Left kidney (tissue), 2 donors: ENCODE results near the gene ATG9B. TPM values are rescaled to one million over a fixed set of nuclear protein-coding genes. Genes with fewer than 3 reads are reported as not detected.

Experiments used
- DNase-seq: peaks from one replicate; pipeline ENCODE4 v3.0.0-alpha.2; 2013
- polyA plus RNA-seq: library from polyadenylated mRNA; unstranded; fragments of 120-200 nt; gene quantifications from one replicate; pipeline ENCODE4 v1.2.1, GENCODE V29; 2013; ENCODE audit not compliant: insufficient read length

ATG9B gene
- polyA plus RNA-seq, 1 donor, result 3.0 TPM

- DNase-seq, result no peak
These were observed 42.6 kb downstream of the ATG9B start for GRCh38 chr7:150981644-150982043.

- no peak for DNase-seq
These were observed 43.6 kb downstream of the ATG9B start for GRCh38 chr7:150980663-150981062.

GRCh38 chr7:150979713-150980390, 44.4 kb downstream of the ATG9B start:
- DNase-seq, result no peak

- DNase-seq, result peak; percentile 69
These were observed 46.0 kb downstream of the ATG9B start, which contains the start of gene KCNH2 for GRCh38 chr7:150978126-150978789. Gene KCNH2 (minus strand): TSS chr7:150978321. CDS start chr7:150977913, 408 bp downstream.

DNA sequence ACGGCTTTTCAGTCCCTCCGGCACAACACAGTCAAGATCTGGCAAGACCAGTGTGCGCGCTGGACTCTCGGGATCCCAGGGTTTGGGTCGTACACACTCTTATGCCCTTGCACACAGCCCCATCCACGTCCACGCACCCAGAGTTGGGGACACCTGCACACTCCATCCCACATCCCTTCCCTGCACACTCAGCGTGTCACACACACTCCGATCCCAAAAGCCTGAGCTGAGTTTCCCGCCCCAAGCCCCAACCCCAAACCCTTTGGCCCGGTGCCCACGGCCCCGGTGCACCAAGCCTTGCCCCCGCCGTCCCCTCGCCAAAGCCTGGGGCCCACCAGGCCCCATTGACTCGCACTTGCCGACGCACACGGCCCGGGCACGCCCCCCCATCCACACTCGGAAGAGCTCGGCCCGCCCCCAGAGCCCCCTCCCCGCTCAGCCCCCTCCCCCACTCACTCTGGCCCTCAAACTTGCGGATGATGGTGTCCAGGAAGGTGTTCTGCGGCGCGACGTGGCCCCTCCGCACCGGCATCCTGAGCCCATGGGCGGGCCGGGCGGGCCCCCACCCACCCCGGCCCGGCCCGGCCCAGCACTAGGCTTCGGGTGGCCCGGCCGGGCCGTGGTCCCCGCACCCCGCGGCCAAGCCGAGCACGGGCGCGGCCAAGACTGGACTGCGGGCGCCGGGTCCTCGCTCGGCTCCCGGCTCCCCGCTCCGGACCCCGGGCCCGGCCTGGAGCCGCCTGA, 46.7 kb downstream of the ATG9B start:
- no peak for DNase-seq

GRCh38 chr7:150976529-150977381, 47.5 kb downstream of the ATG9B start:
- peak; percentile 48 for DNase-seq

DNA sequence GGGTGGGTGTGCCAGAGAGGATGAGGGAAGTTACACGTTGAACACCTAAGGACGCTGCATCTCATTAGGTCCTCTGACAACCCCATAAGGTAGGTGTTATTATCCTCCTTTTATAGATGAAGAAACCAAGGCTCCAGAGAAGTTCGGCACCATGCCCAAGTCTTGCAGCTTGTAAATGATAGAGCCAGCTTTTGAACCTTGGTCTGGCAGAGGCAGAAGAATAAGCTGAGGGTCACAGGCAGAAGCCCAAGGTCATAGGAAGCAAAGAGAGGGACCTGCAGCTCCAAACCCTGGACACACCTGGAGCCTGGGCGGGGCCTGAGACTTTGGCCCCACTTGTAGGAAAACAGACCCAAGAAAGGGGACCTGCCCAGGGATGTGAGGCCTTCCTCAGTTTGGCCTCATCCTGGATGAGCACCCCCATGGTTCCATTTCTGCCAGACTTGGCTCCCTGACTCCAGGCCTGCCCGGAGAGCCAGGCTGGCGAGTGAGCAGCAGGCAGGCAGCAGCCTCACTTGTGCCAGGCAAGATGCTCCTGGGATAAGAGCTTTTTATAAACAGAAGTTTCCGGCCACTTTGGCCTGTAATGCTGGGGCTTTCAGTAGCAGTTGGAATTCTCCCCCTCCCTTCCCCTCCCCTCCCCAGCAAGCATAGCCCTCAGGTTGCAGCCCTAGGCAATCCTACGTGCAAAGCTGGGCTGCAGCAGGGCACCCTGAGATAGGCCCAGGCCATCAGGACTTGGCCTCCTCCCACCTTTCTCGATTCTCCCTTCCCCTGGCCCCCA, 48.6 kb downstream of the ATG9B start:
- no peak for DNase-seq

DNA sequence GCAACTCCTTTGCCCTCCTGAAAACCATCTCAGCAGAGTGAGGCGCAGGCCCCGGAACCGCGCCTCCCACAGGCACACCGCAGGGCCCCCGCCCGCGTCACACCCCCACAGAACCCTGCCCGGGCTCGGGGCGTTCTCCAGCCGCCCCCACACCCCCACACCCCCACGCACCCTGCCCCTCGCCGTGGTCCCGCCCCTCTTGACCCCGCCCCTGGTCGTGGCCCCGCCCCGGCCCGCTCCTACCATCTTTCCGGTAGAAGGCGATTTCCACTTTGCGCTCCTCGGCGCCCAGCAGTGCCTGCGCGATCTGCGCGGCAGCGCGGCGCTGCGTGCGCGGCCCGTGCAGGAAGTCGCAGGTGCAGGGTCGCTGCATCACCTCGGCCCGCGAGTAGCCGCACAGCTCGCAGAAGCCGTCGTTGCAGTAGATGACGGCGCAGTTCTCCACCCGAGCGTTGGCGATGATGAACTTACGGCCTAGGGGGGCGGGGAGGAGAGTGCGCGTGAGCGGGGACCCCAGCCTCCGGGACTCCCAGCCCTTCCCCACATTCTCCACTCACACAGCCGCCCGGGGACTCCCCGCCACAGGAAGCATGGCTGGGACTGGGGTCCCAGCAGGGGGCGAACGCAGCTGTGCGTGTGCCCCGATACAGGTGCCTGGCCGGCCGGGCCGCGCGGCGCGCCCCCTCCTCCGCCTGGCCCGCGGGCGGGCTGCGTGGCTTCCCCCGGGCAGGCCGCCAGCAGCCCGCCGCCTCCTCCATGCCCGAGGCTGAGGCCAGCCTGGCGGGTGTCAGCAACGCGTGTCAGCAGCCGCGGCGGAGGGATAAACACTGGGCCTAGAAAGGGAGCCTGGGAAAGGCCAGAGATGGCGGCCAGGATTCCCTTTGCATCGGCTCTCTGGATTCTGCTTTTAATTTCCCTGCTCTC, 49.6 kb downstream of the ATG9B start:
- no peak for DNase-seq

DNA sequence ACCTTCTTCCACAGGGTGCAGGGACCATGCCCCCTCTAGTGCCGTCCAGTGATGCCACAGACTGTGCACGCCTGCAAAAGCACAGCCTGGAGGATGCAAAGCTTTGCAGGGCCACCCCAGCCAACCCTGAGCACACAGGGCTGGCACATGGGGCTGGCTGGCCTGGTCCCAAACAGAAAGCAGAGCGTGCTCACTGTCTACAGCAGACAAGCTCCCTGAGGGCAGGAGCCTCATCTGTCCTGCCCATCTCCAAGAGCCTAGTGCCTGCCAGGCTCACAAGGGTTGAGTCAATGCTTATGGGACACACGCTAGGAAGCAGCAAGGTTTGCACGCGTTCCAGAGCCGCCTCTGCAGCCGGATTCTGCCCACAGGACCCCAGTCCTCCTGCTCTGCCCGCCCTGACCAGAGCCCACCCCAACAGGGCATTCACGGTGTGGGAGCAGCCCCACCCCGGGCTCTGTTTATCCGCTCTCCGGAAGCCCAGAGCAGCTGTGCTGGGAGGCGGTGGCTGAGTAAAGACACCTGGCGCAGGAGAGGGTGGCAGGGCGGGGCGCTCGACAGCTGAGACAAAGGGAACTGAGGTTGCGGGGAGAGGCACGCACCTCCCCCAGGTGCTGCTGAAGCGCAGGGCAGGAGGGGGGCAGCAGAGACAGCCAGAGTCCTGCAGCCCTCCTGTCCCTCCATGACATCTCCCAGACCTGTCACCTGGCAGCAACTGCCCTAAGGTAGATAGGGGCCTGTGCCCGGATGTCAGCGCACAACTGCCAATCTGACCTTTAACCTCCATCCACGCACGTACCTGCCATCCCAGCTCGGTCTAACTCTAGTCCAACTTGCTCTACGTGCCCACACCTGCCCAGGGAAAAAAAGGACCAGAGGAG, 50.5 kb downstream of the ATG9B start:
- DNase-seq, result no peak

DNA sequence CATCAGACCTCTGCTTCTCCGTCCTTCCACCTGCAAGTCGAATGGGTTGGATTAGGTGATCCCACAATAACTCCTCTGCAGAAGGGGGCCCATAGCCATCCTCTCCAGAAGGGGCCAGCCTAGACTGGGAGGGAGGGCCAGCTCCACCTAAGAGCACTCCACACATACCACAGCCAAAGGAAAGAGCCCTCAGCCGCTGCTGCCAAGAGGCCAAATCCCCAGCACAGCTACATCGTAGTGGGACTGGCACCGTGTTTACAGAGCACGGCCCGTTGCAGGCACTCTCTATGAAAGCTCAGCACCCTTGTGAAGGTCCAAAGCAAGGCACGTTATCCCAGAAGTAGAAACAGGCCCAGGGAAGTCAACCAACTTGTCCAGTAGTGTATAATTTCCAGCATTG, 51.6 kb downstream of the ATG9B start:
- DNase-seq, result no peak

DNA sequence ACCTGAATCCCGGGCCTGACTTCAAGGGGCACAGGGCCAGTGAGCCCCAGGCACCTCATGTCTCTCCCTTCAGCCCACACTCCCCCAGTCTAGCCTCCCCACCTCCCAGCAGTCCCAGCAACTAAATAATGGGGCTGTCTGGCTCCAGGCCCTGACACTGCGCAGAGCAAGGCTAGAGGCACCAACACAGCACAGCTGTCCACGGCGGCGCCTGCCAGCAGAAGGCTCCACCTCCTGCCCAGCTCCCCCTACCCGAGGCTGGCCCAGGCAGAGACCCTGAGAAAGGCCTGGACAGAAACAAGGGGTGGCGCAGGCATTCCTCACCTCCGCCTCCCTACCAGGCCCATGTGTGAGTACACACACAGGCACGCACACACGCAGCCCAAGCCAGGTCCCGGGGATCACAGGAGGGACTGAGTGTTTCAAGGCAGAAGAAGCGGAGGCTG, 52.2 kb downstream of the ATG9B start:
- DNase-seq, result no peak

- DNase-seq, result no peak
These were observed 52.9 kb downstream of the ATG9B start for GRCh38 chr7:150971242-150972022.

GRCh38 chr7:150970424-150970823, 53.9 kb downstream of the ATG9B start:
- DNase-seq, result no peak

DNA sequence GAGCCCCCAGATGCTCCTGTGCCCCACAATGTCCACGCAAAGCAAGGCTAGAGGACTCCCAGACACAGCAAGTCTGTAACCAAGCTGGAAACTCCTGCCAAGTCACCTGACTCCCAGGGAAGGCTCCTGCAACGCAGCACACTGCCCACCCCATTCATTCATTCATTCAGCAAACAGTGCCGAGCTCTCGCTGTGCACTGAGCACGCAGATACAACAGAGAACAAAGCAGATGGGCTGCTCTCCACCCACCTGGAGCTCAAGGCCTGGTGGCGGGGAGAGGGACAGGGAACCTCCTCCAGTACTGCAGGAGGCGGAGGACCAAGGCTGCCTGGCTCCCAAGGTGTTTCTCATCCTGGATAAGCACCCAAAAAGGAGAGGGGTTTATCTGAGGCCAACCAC, 54.8 kb downstream of the ATG9B start:
- no peak for DNase-seq

DNA sequence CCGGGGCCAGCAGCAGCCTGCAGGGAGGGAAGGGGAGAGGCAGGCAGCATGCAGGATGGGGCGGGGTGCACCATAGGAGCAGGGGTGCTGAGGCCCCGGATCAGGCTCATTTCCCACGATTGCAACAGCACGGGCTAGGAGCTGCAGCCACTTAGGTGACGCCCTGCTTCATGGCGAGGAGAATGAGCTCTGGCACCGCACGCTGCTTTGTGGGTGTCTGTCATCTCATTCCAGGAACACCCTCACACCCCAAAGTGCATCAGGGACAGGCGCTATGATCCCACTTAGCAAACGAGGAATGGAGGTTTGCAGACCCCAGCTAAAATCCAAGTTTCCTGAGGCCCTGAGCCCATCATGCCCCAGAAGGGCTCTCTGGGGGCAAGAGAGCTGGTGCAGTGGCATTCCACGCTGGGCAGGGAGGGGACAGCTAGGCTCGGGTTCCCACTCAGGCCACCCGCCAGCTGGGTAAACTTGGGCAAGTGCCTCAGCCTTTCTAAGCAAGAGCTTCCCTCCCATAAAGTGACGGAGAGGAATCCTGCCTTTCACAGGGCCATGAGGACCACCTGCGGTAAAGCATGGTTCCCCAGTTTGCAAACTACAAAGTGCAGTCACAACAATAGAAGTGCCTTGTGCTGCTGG, 55.4 kb downstream of the ATG9B start:
- no peak for DNase-seq

GRCh38 chr7:150968056-150968733, 56.1 kb downstream of the ATG9B start:
- DNase-seq, result no peak

- no peak for DNase-seq
These were observed 56.9 kb downstream of the ATG9B start for GRCh38 chr7:150967349-150967748.
